Suppressor macrophage (primary cell): ENCODE results near the gene NACC2.
A peak's percentile ranks its signal among the peaks of the same experiment; 100 is the strongest.
"Not testable (repeated sequence)": the region's sequence is repeated elsewhere in the genome, so short reads cannot be mapped to it uniquely, and the experiment has no call there.

Experiments
- DNase-seq, 4 experiments: peaks; one replicate each; pipeline ENCODE4 v3.0.0-alpha.2; 2020 to 2022

The NACC2 gene

DNA sequence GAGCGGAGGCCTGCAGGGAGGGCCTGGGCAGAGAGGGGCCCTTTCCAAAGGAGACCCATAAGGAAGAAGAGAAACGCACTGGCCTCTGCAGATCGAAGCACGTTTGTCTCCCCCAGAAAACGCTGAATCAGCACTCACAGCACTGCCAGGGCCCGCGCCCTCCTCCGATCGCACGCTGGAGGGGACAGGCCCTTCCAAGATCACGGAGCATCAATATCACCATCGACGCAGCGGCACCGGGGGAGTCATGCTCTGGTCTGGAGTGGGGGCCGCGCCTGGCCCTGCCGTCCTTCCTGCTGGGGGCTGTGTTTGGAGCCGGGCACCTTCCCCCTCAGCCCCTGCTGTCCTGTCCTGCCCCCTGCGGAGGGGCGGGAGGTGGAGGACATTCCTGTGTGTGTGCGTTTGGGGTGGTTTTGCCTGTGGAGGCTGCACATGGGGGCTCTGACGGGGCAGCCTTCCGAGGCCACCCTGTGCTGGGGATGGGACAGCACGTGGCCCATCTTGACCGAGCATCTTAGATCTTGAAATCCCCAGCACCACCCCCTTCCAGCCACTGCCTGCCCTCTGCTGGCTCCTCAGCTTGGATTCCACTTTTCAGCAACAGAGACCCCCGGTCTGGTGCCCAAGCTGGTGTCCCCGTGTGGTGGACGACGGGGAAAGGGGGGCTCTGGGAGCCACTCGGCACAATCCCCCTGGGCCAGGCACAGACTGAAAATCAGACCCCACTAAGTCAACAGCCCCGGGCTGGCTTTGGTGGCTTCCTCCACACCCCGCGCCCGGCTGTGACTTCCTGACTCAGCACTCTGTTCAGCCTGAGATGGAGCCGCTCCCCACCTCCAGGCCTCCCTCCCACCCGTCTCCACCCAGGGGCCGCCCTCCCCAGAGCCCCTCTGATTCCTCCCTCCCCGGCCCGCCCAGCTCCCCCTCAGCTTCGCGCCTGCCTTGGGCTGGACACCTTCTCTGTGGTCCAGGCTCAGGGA is 15.3 kb upstream of the NACC2 start:
- peak in 3 of 4 experiments; percentile 24 to 71 (median 62) for DNase-seq

GRCh38 chr9:136109351-136110081 is 14.4 kb upstream of the NACC2 start:
- peak; percentile 95 to 97 (median 96) for DNase-seq

GRCh38 chr9:136108648-136109266 is 13.7 kb upstream of the NACC2 start:
- no peak for DNase-seq

DNA sequence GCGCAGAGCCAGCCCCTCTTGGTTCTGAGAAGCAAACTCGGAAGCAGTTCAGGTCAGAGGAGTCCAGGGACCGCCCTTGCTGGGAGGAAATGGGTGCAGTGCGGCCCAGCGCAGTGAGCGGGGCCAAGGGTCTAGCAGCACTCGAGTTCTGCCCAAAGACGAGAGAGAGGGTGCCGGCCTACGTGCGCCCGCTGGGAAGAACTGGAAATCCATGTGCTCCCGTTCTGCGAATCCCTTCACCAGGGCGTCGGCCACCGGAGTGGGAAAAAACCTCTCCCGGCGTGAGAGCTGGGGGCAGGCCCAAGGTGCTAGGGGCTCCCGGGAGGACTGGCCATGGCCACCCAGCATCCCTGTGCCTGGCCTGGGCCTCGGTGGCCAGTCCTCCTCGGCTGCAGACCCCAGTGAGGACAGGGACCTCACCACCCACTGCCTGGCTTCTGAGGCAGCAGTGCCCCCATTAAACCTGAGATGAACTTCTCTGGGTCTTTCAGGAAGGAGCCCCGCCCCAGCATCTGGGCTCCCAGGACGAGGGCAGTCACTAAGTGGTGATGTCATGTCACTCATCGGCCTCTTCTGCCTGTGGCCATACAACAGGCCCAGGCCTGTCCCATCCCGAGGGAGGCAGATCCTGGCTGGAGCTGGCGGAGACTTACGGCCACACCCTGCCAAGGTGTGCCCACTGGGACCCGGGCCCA is 13.0 kb upstream of the NACC2 start:
- peak; percentile 13 to 49 (median 38) for DNase-seq

GRCh38 chr9:136107155-136107952 is 12.3 kb upstream of the NACC2 start:
- DNase-seq: no peak

DNA sequence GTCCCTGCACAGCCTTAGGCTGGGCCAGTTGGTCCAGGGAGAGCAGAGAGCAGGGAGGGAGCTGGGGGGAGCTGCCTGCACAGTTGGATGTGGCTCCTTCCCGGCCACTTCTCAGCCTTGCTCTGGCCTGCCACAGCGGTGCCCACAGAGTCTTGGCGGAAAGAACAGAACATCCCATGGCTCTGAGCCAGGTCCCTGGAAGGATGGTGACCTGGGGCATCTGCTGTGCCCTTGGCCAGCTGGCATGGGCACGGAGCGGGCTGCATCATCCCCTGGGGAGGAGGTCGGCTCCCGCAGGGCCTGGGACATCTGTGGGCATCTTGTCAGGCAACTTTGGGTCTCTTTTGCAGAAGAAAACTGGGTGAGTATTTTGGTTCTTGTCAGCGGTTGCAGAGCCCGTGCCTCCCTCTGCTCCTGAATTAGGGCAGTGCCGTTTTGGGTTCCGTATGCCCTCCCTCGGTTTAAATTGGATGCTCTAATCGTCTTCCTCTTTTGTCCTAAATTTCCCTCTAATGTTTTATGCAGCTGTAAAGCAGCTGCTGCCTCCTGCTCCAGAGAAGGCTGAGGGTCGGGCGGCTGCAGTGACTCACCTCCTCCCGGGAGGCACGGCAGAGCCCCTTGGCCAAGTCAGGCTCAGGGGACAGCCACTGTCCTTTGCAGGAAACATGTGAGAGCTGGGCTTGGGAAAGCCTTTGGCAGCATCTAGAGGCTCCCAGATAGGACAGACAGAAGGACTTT is 10.5 kb upstream of the NACC2 start:
- peak; percentile 45 to 69 (median 67) for DNase-seq

- no peak for DNase-seq
These were observed 9.8 kb upstream of the NACC2 start for GRCh38 chr9:136104916-136105315.

DNA sequence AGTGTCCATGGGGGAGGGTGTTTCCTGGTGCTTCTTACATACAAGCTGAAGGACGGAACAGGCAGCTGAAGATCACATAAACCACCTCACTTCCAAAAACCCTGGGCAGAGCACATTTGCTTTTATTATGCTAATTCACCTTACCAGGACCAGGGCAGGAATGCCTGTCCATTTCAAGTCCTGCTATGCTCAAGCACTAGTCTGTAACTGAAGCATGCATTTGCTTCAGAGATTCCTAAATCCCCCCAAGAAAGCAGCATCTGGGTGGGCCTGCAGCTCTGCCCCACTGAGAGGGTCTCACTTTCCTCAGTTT is 9.4 kb upstream of the NACC2 start:
- DNase-seq: no peak

DNA sequence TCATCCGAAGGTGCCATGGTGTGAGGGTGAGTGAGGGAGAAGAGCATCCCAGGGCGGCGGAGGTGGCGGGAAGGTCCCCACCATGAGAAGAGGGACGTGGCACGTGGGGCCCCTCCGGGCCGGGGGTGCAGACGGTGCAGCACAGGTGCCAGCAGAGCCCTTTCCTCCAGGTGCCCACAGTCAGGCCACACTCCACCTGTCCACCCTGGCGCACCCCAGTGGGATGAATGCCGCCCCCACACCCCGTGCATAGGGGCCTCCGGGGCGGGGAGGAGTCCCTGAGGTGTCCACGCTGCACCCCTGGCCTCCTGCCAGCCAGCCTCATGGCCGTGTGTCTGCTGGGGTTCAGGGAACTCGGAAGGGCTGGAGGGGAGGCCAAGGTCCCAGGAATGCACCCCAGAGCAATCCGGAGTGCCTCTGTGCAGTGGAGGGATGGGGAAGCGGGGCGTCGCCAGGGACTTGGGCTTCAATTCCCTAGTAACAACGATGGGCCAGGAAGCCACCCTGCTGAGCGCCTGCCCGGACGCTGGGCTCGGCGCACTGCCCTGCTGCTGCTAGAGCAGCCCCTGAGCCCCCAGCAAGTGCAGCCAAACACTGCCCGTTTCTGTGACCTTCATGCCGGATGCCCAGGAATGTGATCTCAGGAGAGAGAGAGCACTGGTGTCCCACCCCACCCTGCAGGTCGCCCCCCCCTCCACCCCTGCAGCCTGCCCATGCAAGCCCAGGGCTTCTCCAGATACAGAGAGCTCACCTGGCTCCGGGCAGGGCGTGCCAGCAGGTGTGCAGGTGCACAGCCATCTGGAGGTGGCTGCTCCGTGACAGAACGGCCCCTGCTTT is 8.8 kb upstream of the NACC2 start:
- no peak for DNase-seq

- DNase-seq: not testable (repeated sequence)
These were observed 6.6 kb upstream of the NACC2 start for GRCh38 chr9:136101615-136102074.

DNA sequence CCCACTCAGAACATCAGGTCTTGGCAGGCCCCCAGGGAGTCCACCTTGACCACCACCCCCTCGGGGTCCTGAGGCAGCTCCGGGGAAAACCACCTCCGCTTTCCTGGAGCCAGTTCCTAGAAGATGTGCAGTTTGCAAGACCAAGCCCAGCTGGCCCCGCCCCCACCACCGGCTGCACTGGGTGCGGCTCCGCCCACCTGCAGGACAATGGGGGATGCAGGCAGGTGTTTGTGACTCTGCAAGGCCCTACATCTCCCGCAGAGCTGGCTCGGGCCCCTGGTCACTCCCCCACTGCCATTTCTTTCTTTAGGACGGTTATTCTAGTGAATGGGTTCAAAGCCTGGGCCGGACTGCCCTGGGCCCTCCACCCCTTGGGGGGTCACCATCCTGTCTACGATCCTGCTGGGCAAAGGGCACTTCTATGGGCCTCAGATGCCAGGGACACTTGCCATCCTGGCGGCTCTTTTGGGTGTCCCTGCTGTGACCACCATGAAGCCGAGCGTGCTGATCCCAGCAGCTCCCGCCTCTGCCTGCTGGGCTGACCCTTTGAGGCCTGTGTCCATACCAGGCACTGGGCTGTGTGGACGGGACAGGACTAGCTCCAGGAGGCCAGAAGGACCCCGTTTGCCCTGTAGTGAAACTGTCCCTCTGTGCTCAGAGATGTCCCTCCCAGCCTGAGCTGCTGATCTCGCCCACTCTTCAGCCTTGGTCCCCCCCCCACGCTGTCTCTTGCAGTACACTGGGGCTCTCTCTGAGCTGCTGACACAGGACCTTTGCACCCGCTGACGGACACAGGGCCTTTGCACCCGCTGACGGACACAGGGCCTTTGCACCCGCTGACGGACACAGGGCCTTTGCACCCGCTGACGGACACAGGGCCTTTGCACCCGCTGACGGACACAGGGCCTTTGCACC is 5.9 kb upstream of the NACC2 start:
- DNase-seq: no peak

GRCh38 chr9:136099542-136099941 is 4.5 kb upstream of the NACC2 start:
- DNase-seq: no peak

DNA sequence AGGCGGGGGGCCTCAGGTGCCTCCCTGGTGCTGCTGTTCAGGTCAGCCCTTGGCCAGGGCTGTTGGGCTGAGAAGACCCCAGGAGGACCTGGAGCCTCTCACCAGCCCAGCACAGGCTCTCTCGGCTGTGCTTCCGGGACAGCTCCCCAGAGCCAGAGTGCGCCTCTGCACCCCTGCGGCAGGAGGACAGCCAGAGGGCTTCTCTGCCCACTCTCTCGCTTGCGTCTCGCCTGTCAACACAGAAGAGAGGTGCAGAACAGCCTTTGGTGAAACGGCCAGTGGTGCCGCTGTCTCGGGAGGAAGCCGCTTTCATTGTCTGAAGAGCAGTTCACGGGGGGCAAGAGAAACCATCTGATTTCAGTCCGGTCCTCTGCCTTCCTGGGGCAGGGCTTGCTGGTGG is 3.8 kb upstream of the NACC2 start:
- peak; percentile 28 to 68 (median 42) for DNase-seq

GRCh38 chr9:136098210-136098609 is 3.1 kb upstream of the NACC2 start:
- no peak for DNase-seq

- no peak for DNase-seq
These were observed 1.5 kb upstream of the NACC2 start for GRCh38 chr9:136096505-136097001.

GRCh38 chr9:136093995-136094881 is 851 bp downstream of the NACC2 start:
- DNase-seq: peak; percentile 64 to 87 (median 72)

DNA sequence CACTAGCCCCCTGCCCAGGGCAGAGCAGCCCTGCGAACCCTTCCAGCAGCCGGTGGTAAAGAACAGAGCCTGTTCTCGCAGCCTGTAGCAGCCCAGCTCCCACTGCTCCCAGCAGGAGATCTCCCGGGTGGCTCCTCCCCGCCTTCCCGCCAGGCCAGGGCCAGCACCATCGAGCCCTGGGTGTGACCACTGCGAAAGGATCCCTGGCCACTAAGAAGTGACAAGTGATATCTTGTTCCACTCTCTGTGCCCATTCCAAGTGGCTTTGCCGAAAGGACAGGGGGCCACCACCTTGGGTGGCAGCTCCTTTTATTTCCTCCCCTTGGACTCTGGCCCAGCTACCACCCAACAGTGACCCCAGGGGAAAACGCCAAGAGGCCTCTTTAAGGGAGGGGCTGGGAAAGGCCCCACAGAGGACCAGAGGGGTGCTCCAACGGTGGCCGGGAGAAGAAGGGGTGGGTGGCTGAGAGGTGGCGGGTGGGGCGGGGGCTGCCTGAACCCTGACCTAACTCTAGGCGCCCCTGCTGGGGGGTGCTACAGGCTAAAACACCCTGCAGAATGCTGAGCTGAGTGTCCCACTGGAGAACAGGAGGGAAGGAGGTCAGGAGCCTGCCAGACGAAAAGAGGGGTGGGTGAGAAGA is 1.6 kb downstream of the NACC2 start:
- DNase-seq: no peak
